HepG2 (cell line): Measurements from ENCODE around the gene BLID. TPM values are rescaled to one million over a fixed set of nuclear protein-coding genes. Genes with fewer than 3 reads are reported as not detected.

Source experiments
- ATAC-seq: fragments of 200-7000 bp; cut with Tn5 transposase; 3 replicates; pipeline ENCODE4 v1.9.1; 2020; ENCODE audit warnings: mild to moderate bottlenecking, moderate library complexity
- BruUV-seq: library from RNA; stranded (reverse); fragments of 400-500 nt; replicated peaks from 2 replicates; lab custom pipeline; 2021; lab: Mats Ljungman, UMichigan
- CTCF ChIA-PET: fragments of 300-600 bp; formaldehyde crosslinking; extraction: SDS; loops from one replicate; lab custom pipeline; 2021; ENCODE audit warnings: low total read pairs, inconsistent platforms, low intra/inter-chr PET ratio; lab: Yijun Ruan, JAX
- POLR2A ChIA-PET: fragments of 350-600 bp; sonication (Branson Sonifier 250); formaldehyde crosslinking; loops from one replicate; lab custom pipeline; 2020; ENCODE audit warnings: antibody characterized with exemption, inconsistent platforms; lab: Yijun Ruan, JAX
- DNase-seq: peaks from one replicate; pipeline ENCODE4 v3.0.0-alpha.2; 2015; ENCODE audit warnings: low spot score
- FAIRE-seq: peaks from 3 replicates; lab custom pipeline; 2011; peaks lifted over from hg19 to GRCh38; lab: Jason Lieb, UNC
- H2AFZ ChIP-seq: one replicate; pipeline ENCODE4 v1.6.1; 2011; ENCODE audit warnings: low read length, inconsistent platforms
- H3K27ac ChIP-seq: fragments of 300-600 bp; 3 replicates; pipeline ENCODE4 v1.8.0; 2011; ENCODE audit warnings: mixed run types, mild to moderate bottlenecking, mixed read lengths, low read length, inconsistent platforms; ENCODE audit not compliant: insufficient read depth; ENCODE audit errors: extremely low read length
- H3K27me3 ChIP-seq, 2 experiments: fragments of 200-600 bp in 1 of 2; 2 replicates in 1 of 2; 3 replicates in 1 of 2; pipeline versions ENCODE4 v1.6.0 to v1.8.0; 2011; ENCODE audit warnings: low read length in 2 of 2, mild to moderate bottlenecking in 2 of 2, moderate library complexity in 2 of 2, inconsistent platforms in 1 of 2; ENCODE audit not compliant: insufficient read depth in 2 of 2, control insufficient read depth in 1 of 2
- H3K36me3 ChIP-seq, 2 experiments: fragments of 200-600 bp in 1 of 2; replicated peaks in 1 of 2; 2 replicates in 1 of 2; 3 replicates in 1 of 2; pipeline versions ENCODE4 v1.5.1 to v1.8.0; 2011; ENCODE audit warnings: low read length in 2 of 2, inconsistent platforms in 1 of 2; ENCODE audit not compliant: insufficient read depth in 2 of 2, control insufficient read depth in 1 of 2
- H3K4me1 ChIP-seq: 2 replicates; pipeline ENCODE4 v1.5.1; 2012; ENCODE audit warnings: low read length, inconsistent platforms; ENCODE audit not compliant: insufficient read depth
- H3K4me2 ChIP-seq: 2 replicates; pipeline ENCODE4 v1.6.0; 2011; ENCODE audit warnings: low read depth, low read length, inconsistent platforms
- H3K4me3 ChIP-seq, 3 experiments: fragments of 200-600 bp in 1 of 3; sonication (generic), shearing (Covaris generic) in 1 of 3; replicated peaks in 1 of 3; 2 replicates each; pipeline ENCODE4 v1.5.1; 2011 to 2016; ENCODE audit warnings: low read length in 3 of 3, inconsistent platforms in 2 of 3, low read depth in 2 of 3, mild to moderate bottlenecking in 2 of 3, control low read depth in 1 of 3, mixed read lengths in 1 of 3; ENCODE audit not compliant: insufficient read depth in 1 of 3
- H3K79me2 ChIP-seq: one replicate; pipeline ENCODE4 v1.6.1; 2011; ENCODE audit warnings: low read length, inconsistent platforms; ENCODE audit not compliant: insufficient read depth
- H3K9ac ChIP-seq: 2 replicates; pipeline ENCODE4 v1.6.0; 2011; ENCODE audit warnings: mild to moderate bottlenecking, low read depth, low read length, inconsistent platforms; ENCODE audit not compliant: insufficient read depth
- H3K9me3 ChIP-seq: 2 replicates; pipeline ENCODE4 v1.5.1; 2012; ENCODE audit warnings: mild to moderate bottlenecking, low read length
- H4K20me1 ChIP-seq: 2 replicates; pipeline ENCODE4 v1.6.0; 2011; ENCODE audit warnings: inconsistent platforms, mild to moderate bottlenecking, low read length, moderate library complexity; ENCODE audit not compliant: insufficient read depth
- E2F5 ChIP-seq: sonication (generic); formaldehyde crosslinking; conservative IDR thresholded peaks from 2 replicates; pipeline ENCODE4 v1.4.0; 2020; ENCODE audit warnings: missing genetic modification reagents
- NBN ChIP-seq: fragments of 450-650 bp; conservative IDR thresholded peaks from 2 replicates; pipeline ENCODE4 v1.6.1; 2017
- NR2F6 ChIP-seq, 2 experiments: IDR thresholded peaks; 2 replicates each; pipeline ENCODE4 v1.6.1; 2016; ENCODE audit warnings: antibody characterized with exemption in 1 of 2, mild to moderate bottlenecking in 1 of 2
- PRDM10 ChIP-seq: sonication (generic); formaldehyde crosslinking; IDR thresholded peaks from 2 replicates; pipeline ENCODE4 v1.4.0; 2020; ENCODE audit warnings: low read depth, missing genetic modification reagents
- SKI ChIP-seq: fragments of 450-650 bp; IDR thresholded peaks from one replicate; pipeline ENCODE4 v1.6.1; 2018; ENCODE audit warnings: mild to moderate bottlenecking; ENCODE audit not compliant: partially characterized antibody
- TRIM22 ChIP-seq: fragments of 450-650 bp; IDR thresholded peaks from 2 replicates; pipeline ENCODE4 v1.6.1; 2017
- WGBS: methylation state at CpG from one replicate; pipeline ENCODE4 v1.1.6; 2017; ENCODE audit warnings: low lambda C conversion rate; 5-methylcytosine and 5-hydroxymethylcytosine counted together
- in situ Hi-C: cut with HindIII; loops from 2 replicates; pipeline ENCODE4 v1.10.0; 2017; ENCODE audit warnings: low pct_unique_long_range_greater_than_20kb; ENCODE audit not compliant: extremely low pct_ligation_motif_present
- intact Hi-C: fragments of 100-400 bp; cut with micrococcal nuclease; formaldehyde crosslinking; loops from one replicate; pipeline ENCODE4 v1.10.0; 2022; ENCODE audit not compliant: unreplicated experiment
- polyA plus RNA-seq, 8 experiments: library from polyadenylated mRNA; depleted of rRNA in 3 of 8; stranded (reverse) in 7 of 8; unstranded in 1 of 8; fragments of >200 nt; fragmentation: Illumina TruSeq in 4 of 8; extraction: Trizol in 4 of 8; gene quantifications; 2 replicates each; pipeline versions ENCODE4 v1.2.1 to v1.2.3, GENCODE V29; 2011 to 2016; ENCODE audit warnings: low read depth in 4 of 8, missing spikeins in 1 of 8, mixed read lengths in 1 of 8; ENCODE audit not compliant: insufficient read depth in 1 of 8
- total RNA-seq, 5 experiments: library from RNA; depleted of rRNA; stranded (reverse); fragments of >200 nt; fragmentation: Illumina TruSeq; extraction: Trizol; gene quantifications; 2 replicates each; pipeline ENCODE4 v1.2.3, GENCODE V29; 2016; ENCODE audit warnings: low read depth in 1 of 5

The BLID gene
- total and polyA plus RNA-seq, 2 of the 13 experiments (the other 11 are each of a cell fraction or from before 2014, with no cell fraction given): not detected

GRCh38 chr11:122156940-122157382, 40.9 kb upstream of the BLID start:
- in situ Hi-C loops (no loop called here), intact Hi-C loops (no loop called here)
- no TSS peak for BruUV-seq
- no peaks in the 10 kb centered on the region for H4K20me1 ChIP-seq
- FAIRE-seq: no peak
- H3K4me1 ChIP-seq: no peaks in the 10 kb centered on the region
- no peak overlapping the region for H3K4me3 ChIP-seq
- no peaks in the 10 kb centered on the region for H3K79me2 ChIP-seq
- WGBS: 58% methylated on average over 7 of the region's 7 CpGs
- no peak for TF ChIP-seq SKI
- no peak for TF ChIP-seq NBN
- TF ChIP-seq E2F5: no peak
- TF ChIP-seq NR2F6 (IDR thresholded peaks at IDR 0.05): no peak
- no peak for TF ChIP-seq NR2F6 (CRISPR knock-in tag; IDR thresholded peaks at IDR 0.05)
- no peak overlapping the region for H3K27ac ChIP-seq
- H2AFZ ChIP-seq: no peak overlapping the region
- DNase-seq: no peak
- no peaks in the 10 kb centered on the region for H3K9me3 ChIP-seq
- ChIA-PET POLR2A (no interaction called here), CTCF (no interaction called here)
- no peak for ATAC-seq
- no peak overlapping the region for H3K9ac ChIP-seq
- H3K36me3 ChIP-seq: no peaks in the 10 kb centered on the region
- peaks cover 0 to 5% of the 10 kb centered on the region in 2 experiments; a peak in 2 of 5 replicates for H3K27me3 ChIP-seq
- H3K4me2 ChIP-seq: no peak overlapping the region

GRCh38 chr11:122155765-122156527, 39.9 kb upstream of the BLID start:
- Histone ChIP-seq H2AFZ (no peak overlapping the region), H3K36me3 (no peaks in the 10 kb centered on the region), H3K4me2 (no peak overlapping the region), H3K9ac (no peak overlapping the region), H3K4me3 (no peak overlapping the region), H3K4me1 (0 out of 2 replicates have a peak, but pooled peaks cover 2% of the 10 kb centered on the region), H3K27me3 (peaks cover 0 to 7% of the 10 kb centered on the region in 2 experiments; a peak in 2 of 5 replicates), H3K79me2 (no peaks in the 10 kb centered on the region), H3K27ac (no peak overlapping the region), H3K9me3 (no peaks in the 10 kb centered on the region), H4K20me1 (no peaks in the 10 kb centered on the region)
- CTCF ChIA-PET: no interaction called here
- intact Hi-C loops (no loop called here), in situ Hi-C loops (no loop called here)
- WGBS: 74% methylated on average over 14 of the region's 14 CpGs
- DNase-seq (no peak), ATAC-seq (no peak), FAIRE-seq (no peak)
- BruUV-seq: no TSS peak
- POLR2A ChIA-PET: no interaction called here
- no peak for TF ChIP-seq PRDM10 (CRISPR knock-in tag)
- no peak for TF ChIP-seq TRIM22
